Measurements from ENCODE around the gene DUSP28.
A peak's percentile ranks its signal among the peaks of the same experiment; 100 is the strongest.

GRCh38 chr2:240604291-240604938, 44.3 kb downstream of the DUSP28 start:
- TF ChIP-seq ATF3 (CRISPR knock-in tag; conservative IDR thresholded peaks at IDR 0.05), result no peak
- TF ChIP-seq TEAD4 (CRISPR knock-in tag; IDR thresholded peaks at IDR 0.05), result no peak
- TF ChIP-seq CTCF (IDR thresholded peaks at IDR 0.05), result 0 out of 2 replicates have a peak, but pooled peaks have one; percentile 23
- no peak for TF ChIP-seq ETV6 (CRISPR knock-in tag; IDR thresholded peaks at IDR 0.05)
- no peak for TF ChIP-seq MYBL2 (CRISPR knock-in tag; IDR thresholded peaks at IDR 0.05)
- TF ChIP-seq OVOL2 (CRISPR knock-in tag; IDR thresholded peaks at IDR 0.05; ENCODE audit: borderline replicate concordance), result no peak
- no peak for TF ChIP-seq ELF4 (CRISPR knock-in tag; IDR thresholded peaks at IDR 0.05; ENCODE audit: low read depth)
- TF ChIP-seq JUN (CRISPR knock-in tag; IDR thresholded peaks at IDR 0.05), result no peak
- TF ChIP-seq FOXP1 (CRISPR knock-in tag; IDR thresholded peaks at IDR 0.05; ENCODE audit: borderline replicate concordance), result no peak
- TF ChIP-seq TCF7 (CRISPR knock-in tag; IDR thresholded peaks at IDR 0.05; ENCODE audit: low read depth), result no peak
- TF ChIP-seq ATF1 (CRISPR knock-in tag; IDR thresholded peaks at IDR 0.05), result no peak

Measured in WTC11 (cell line).